IPS DF 4.7 (cell line): ENCODE results near the gene ATXN7L2.

Experiments used
- DNase-seq: peaks from one replicate; pipeline ENCODE4 v3.0.0-alpha.2; 2013; ENCODE audit warnings: low spot score; ENCODE audit errors: extremely low read depth

Gene ATXN7L2

GRCh38 chr1:109527098-109527811 is 43.5 kb downstream of the ATXN7L2 start:
- DNase-seq, result no peak

- DNase-seq, result no peak
These were observed 44.4 kb downstream of the ATXN7L2 start for GRCh38 chr1:109527846-109528695.

- no peak for DNase-seq
These were observed 45.0 kb downstream of the ATXN7L2 start for GRCh38 chr1:109528712-109529111.

- no peak for DNase-seq
These were observed 46.3 kb downstream of the ATXN7L2 start for GRCh38 chr1:109529881-109530456.

- DNase-seq, result no peak
These were observed 46.9 kb downstream of the ATXN7L2 start for GRCh38 chr1:109530457-109531087.

GRCh38 chr1:109531380-109531779 is 47.7 kb downstream of the ATXN7L2 start:
- DNase-seq, result no peak

GRCh38 chr1:109531826-109532364 is 48.2 kb downstream of the ATXN7L2 start:
- no peak for DNase-seq

- DNase-seq, result no peak
These were observed 48.8 kb downstream of the ATXN7L2 start for GRCh38 chr1:109532365-109533136.

- no peak for DNase-seq
These were observed 50.7 kb downstream of the ATXN7L2 start for GRCh38 chr1:109534307-109534858.

GRCh38 chr1:109535481-109535880 is 51.8 kb downstream of the ATXN7L2 start:
- no peak for DNase-seq

GRCh38 chr1:109535971-109536491 is 52.3 kb downstream of the ATXN7L2 start:
- DNase-seq, result no peak

- DNase-seq, result no peak
These were observed 53.9 kb downstream of the ATXN7L2 start for GRCh38 chr1:109537450-109538178.

- DNase-seq, result no peak
These were observed 55.3 kb downstream of the ATXN7L2 start for GRCh38 chr1:109538827-109539555.

GRCh38 chr1:109539676-109540075 is 56.0 kb downstream of the ATXN7L2 start, which contains the start of gene GPR61:
Gene GPR61, plus strand, starts transcription at chr1:109539872. Its CDS starts 3,151 bp downstream, at chr1:109543023.
- DNase-seq, result no peak

GRCh38 chr1:109541102-109541501 is 57.4 kb downstream of the ATXN7L2 start:
- DNase-seq, result no peak
